SK-N-SH (cell line): ENCODE results near the gene KRTAP10-8. TPM values are rescaled to one million over a fixed set of nuclear protein-coding genes. Genes with fewer than 3 reads are reported as not detected.

Experiments used
- CTCF ChIA-PET: fragments of 300-600, 350-600 bp; formaldehyde crosslinking; extraction: SDS; loops from one replicate; lab custom pipeline; 2021; lab: Yijun Ruan, JAX
- POLR2A ChIA-PET: fragments of 350-600 bp; sonication (Branson Sonifier 250); formaldehyde crosslinking; extraction: SDS; loops from one replicate; lab custom pipeline; 2020; ENCODE audit warnings: antibody characterized with exemption, inconsistent platforms; lab: Yijun Ruan, JAX
- DNase-seq: peaks from one replicate; pipeline ENCODE4 v3.0.0; 2012
- H2AFZ ChIP-seq: fragments of 200-600 bp; sonication (generic); 2 replicates; pipeline ENCODE4 v1.8.1; 2016; ENCODE audit warnings: antibody characterized with exemption, mild to moderate bottlenecking, low read depth
- H3F3A ChIP-seq: fragments of 200-600 bp; sonication (generic); replicated peaks from 2 replicates; pipeline ENCODE3; 2016; ENCODE audit warnings: antibody characterized with exemption, mild to moderate bottlenecking; ENCODE audit not compliant: insufficient read depth
- H3K27ac ChIP-seq, 2 experiments: fragments of 200-500 bp in 1 of 2; fragments of 200-600 bp in 1 of 2; sonication (Bioruptor generic) in 1 of 2; sonication (generic), shearing (Covaris generic) in 1 of 2; 2 replicates each; pipeline versions ENCODE4 v1.5.1 to v1.6.1; 2014 to 2016; ENCODE audit warnings: low read depth in 2 of 2, inconsistent platforms in 1 of 2, low read length in 1 of 2, mild to moderate bottlenecking in 1 of 2, mixed read lengths in 1 of 2
- H3K27me3 ChIP-seq: fragments of 200-600 bp; sonication (generic), shearing (Covaris generic); 2 replicates; pipeline ENCODE4 v1.6.1; 2016; ENCODE audit warnings: mixed run types; ENCODE audit not compliant: insufficient read depth
- H3K36me3 ChIP-seq, 2 experiments: fragments of 200-500 bp in 1 of 2; fragments of 200-600 bp in 1 of 2; sonication (Bioruptor generic) in 1 of 2; sonication (generic) in 1 of 2; replicated peaks in 1 of 2; 2 replicates each; pipeline versions ENCODE3 to v1.5.1; 2014 to 2016; ENCODE audit warnings: low read length in 1 of 2, mild to moderate bottlenecking in 1 of 2; ENCODE audit not compliant: insufficient read depth in 2 of 2, control insufficient read depth in 1 of 2
- H3K4me1 ChIP-seq, 2 experiments: fragments of 200-500 bp in 1 of 2; fragments of 200-600 bp in 1 of 2; sonication (Bioruptor generic) in 1 of 2; sonication (generic), shearing (Covaris generic) in 1 of 2; 2 replicates each; pipeline versions ENCODE4 v1.5.1 to v1.6.1; 2014 to 2016; ENCODE audit warnings: low read depth in 1 of 2, low read length in 1 of 2, mixed run types in 1 of 2; ENCODE audit not compliant: insufficient read depth in 2 of 2, control insufficient read depth in 1 of 2
- H3K4me2 ChIP-seq: fragments of 200-600 bp; sonication (generic), shearing (Covaris generic); 2 replicates; pipeline ENCODE4 v1.6.1; 2017; ENCODE audit warnings: mixed run types
- H3K4me3 ChIP-seq, 2 experiments: fragments of 200-500 bp in 1 of 2; fragments of 200-600 bp in 1 of 2; sonication (Bioruptor generic) in 1 of 2; sonication (generic), shearing (Covaris generic) in 1 of 2; 2 replicates each; pipeline versions ENCODE4 v1.5.1 to v1.8.1; 2014 to 2016; ENCODE audit warnings: low read depth in 2 of 2, inconsistent platforms in 1 of 2, low read length in 1 of 2, mild to moderate bottlenecking in 1 of 2, mixed read lengths in 1 of 2, moderate library complexity in 1 of 2
- H3K79me2 ChIP-seq: fragments of 200-600 bp; sonication (generic); 2 replicates; pipeline ENCODE4 v1.8.1; 2017; ENCODE audit warnings: mild to moderate bottlenecking; ENCODE audit not compliant: insufficient read depth
- H3K9ac ChIP-seq: fragments of 200-600 bp; sonication (generic); 2 replicates; pipeline ENCODE4 v1.6.1; 2017; ENCODE audit warnings: mixed run types
- H3K9me2 ChIP-seq: fragments of 200-600 bp; sonication (generic); 2 replicates; pipeline ENCODE4 v1.6.1; 2017; ENCODE audit warnings: mixed run types
- H3K9me3 ChIP-seq: fragments of 200-600 bp; sonication (generic); 2 replicates; pipeline ENCODE4 v1.6.1; 2017; ENCODE audit warnings: mixed run types, mild to moderate bottlenecking, moderate library complexity
- H4K20me1 ChIP-seq: fragments of 200-600 bp; sonication (generic); 2 replicates; pipeline ENCODE4 v1.6.1; 2017; ENCODE audit warnings: mild to moderate bottlenecking, mixed run types; ENCODE audit not compliant: insufficient read depth
- ELF1 ChIP-seq: IDR thresholded peaks from 2 replicates; pipeline ENCODE4 v1.4.0; 2012
- EP300 ChIP-seq, 2 experiments: IDR thresholded peaks; 2 replicates each; pipeline versions ENCODE4 v1.4.0 to v1.6.1; 2012; ENCODE audit warnings: borderline replicate concordance in 1 of 2, low read depth in 1 of 2, low read length in 1 of 2
- FOXJ3 ChIP-seq: sonication (generic); formaldehyde crosslinking; IDR thresholded peaks from 2 replicates; pipeline ENCODE4 v1.5.1; 2020; ENCODE audit warnings: mild to moderate bottlenecking, missing genetic modification reagents
- NRF1 ChIP-seq: IDR thresholded peaks from 2 replicates; pipeline ENCODE4 v1.6.1; 2012; ENCODE audit warnings: low read depth, mild to moderate bottlenecking, low read length
- PBX3 ChIP-seq: IDR thresholded peaks from 2 replicates; pipeline ENCODE4; 2012
- POLR2AphosphoS5 ChIP-seq: IDR thresholded peaks from 2 replicates; pipeline ENCODE4 v1.6.1; 2012; ENCODE audit warnings: low read depth, low read length
- RAD21 ChIP-seq: IDR thresholded peaks from 2 replicates; pipeline ENCODE4 v1.6.1; 2012; ENCODE audit warnings: mild to moderate bottlenecking, low read length
- RCOR1 ChIP-seq: fragments of 150-350 bp; IDR thresholded peaks from 2 replicates; pipeline ENCODE4 v1.6.1; 2017; ENCODE audit warnings: antibody characterized with exemption, low read length
- RFX5 ChIP-seq: IDR thresholded peaks from 2 replicates; pipeline ENCODE4 v1.6.1; 2012; ENCODE audit warnings: mild to moderate bottlenecking, improper control_type of control experiment, low read length
- SIN3A ChIP-seq: IDR thresholded peaks from 2 replicates; pipeline ENCODE4 v1.6.1; 2012; ENCODE audit warnings: low read depth, mild to moderate bottlenecking, low read length, moderate library complexity, borderline replicate concordance
- SMC3 ChIP-seq: IDR thresholded peaks from 2 replicates; pipeline ENCODE4 v1.6.1; 2012; ENCODE audit warnings: low read depth, low read length, improper control_type of control experiment
- TAF1 ChIP-seq: IDR thresholded peaks from 2 replicates; pipeline ENCODE4 v1.6.1; 2012; ENCODE audit warnings: low read depth, mild to moderate bottlenecking, low read length, moderate library complexity, borderline replicate concordance
- TCF12 ChIP-seq: IDR thresholded peaks from 2 replicates; pipeline ENCODE4 v1.4.0; 2012
- USF1 ChIP-seq: IDR thresholded peaks from 2 replicates; pipeline ENCODE4 v1.4.0; 2012; ENCODE audit warnings: low read depth, borderline replicate concordance
- YY1 ChIP-seq: IDR thresholded peaks from 2 replicates; pipeline ENCODE4 v1.4.0; 2012; ENCODE audit warnings: low read depth, mild to moderate bottlenecking
- WGBS: methylation state at CpG from one replicate; pipeline ENCODE4 v1.1.6; 2017; ENCODE audit warnings: low lambda C conversion rate; 5-methylcytosine and 5-hydroxymethylcytosine counted together
- polyA plus RNA-seq, 3 experiments: library from polyadenylated mRNA; depleted of rRNA; stranded (reverse); fragments of >200 nt; gene quantifications; 2 replicates each; pipeline ENCODE4 v1.2.3, GENCODE V29; 2012

Gene KRTAP10-8
- polyA plus RNA-seq, 1 of the 3 experiments (the other 2 are of a cell fraction) = not detected

- no peak for TF ChIP-seq PBX3
Observed at GRCh38 chr21:44647222-44647552, 35.3 kb downstream of the KRTAP10-8 start (continued).

- TF ChIP-seq POLR2AphosphoS5 (no peak), YY1 (no peak), SIN3A (no peak), NRF1 (no peak), TCF12 (no peak), ELF1 (no peak), TAF1 (no peak), EP300 (IDR thresholded peaks at IDR 0.05; ENCODE audit: borderline replicate concordance in 1 of 2, low read depth in 1 of 2, low read length in 1 of 2) (no peak), RFX5 (no peak), USF1 (no peak), RAD21 (no peak), SMC3 (no peak), RCOR1 (no peak), FOXJ3 (CRISPR knock-in tag) (no peak)
- no peak overlapping the region for H3K27ac ChIP-seq
- no peak for DNase-seq
Observed at GRCh38 chr21:44648557-44649311, 36.9 kb downstream of the KRTAP10-8 start.

More at GRCh38 chr21:44648557-44649311, 36.9 kb downstream of the KRTAP10-8 start:
- CTCF ChIA-PET = interaction anchor here (1.9 kb wide), 1 partner anchor 11 kb away, joined by 4 read pairs; the partner anchor contains the start of gene KRTAP10-10
- Histone ChIP-seq H3K36me3 (no peaks in the 10 kb centered on the region), H3F3A (no peaks in the 10 kb centered on the region), H4K20me1 (no peaks in the 10 kb centered on the region), H3K9me3 (0 out of 2 replicates have a peak, but pooled peaks cover 5% of the 10 kb centered on the region), H3K9ac (no peak overlapping the region), H3K9me2 (no peaks in the 10 kb centered on the region), H3K27me3 (peaks cover 53% of the 10 kb centered on the region), H3K79me2 (no peaks in the 10 kb centered on the region), H3K4me2 (no peak overlapping the region), H3K4me1 (no peaks in the 10 kb centered on the region), H2AFZ (no peak overlapping the region), H3K4me3 (no peak overlapping the region)
- WGBS = 14% methylated on average over 24 of the region's 33 CpGs
- POLR2A ChIA-PET = interaction anchor here (0.6 kb wide), 1 partner anchor 50 kb away, joined by 3 read pairs; no protein-coding TSS in a partner anchor
